Measurements from ENCODE around the gene CARD9. TPM values are rescaled to one million over a fixed set of nuclear protein-coding genes. Genes with fewer than 3 reads are reported as not detected.
A peak's percentile ranks its signal among the peaks of the same experiment; 100 is the strongest.

Gene CARD9
- total RNA-seq, 3 donors from 2014 or later (not counting 1 experiment from before 2014, with no cell fraction given): 1.6 to 4.2 (median 4.0) TPM

- peaks cover 3% of the 10 kb centered on the region for H3K27me3 ChIP-seq (ENCODE audit: control insufficient read depth, insufficient read depth, low read length)
- intact Hi-C loops (cut with micrococcal nuclease): no loop called here
- DNase-seq (no peak), ATAC-seq (no peak)
- no peak for TF ChIP-seq CTCF (IDR thresholded peaks at IDR 0.05)
- H3K4me1 ChIP-seq (ENCODE audit: control insufficient read depth, insufficient read depth, low read length): peaks cover 28% of the 10 kb centered on the region
- Mint-ChIP-seq H3K27ac (no peak overlapping the region), H3K4me1 (no peaks in the 10 kb centered on the region), H3K27me3 (ENCODE audit: low read depth in 2 of 2) (no peaks in the 10 kb centered on the region), H3K4me3 (no peak overlapping the region), H3K36me3 (no peaks in the 10 kb centered on the region), H3K9me3 (no peaks in the 10 kb centered on the region)
- H3K4me3 ChIP-seq (ENCODE audit: low read length): no peak overlapping the region
- H3K27ac ChIP-seq (ENCODE audit: low read length): no peak overlapping the region
- H3K9me3 ChIP-seq (ENCODE audit: control insufficient read depth, insufficient read depth, low read length): no peaks in the 10 kb centered on the region
- peaks cover 3% of the 10 kb centered on the region for H3K36me3 ChIP-seq (ENCODE audit: control insufficient read depth, insufficient read depth, low read length)
- 92% methylated on average over 14 of the region's 14 CpGs for WGBS (ENCODE audit: insufficient coverage)
Measured at GRCh38 chr9:136374183-136374575, 710 bp upstream of the CARD9 start.

- ATAC-seq: peak in 1 of 3 donors; percentile 59
- no peaks in the 10 kb centered on the region for H3K36me3 ChIP-seq (ENCODE audit: control insufficient read depth, insufficient read depth, low read length)
- H3K4me3 ChIP-seq (ENCODE audit: low read length): peak overlapping the region; percentile 30
- Mint-ChIP-seq H3K4me1 (no peaks in the 10 kb centered on the region), H3K36me3 (no peaks in the 10 kb centered on the region), H3K9me3 (no peaks in the 10 kb centered on the region), H3K27ac (no peak overlapping the region), H3K27me3 (ENCODE audit: low read depth in 2 of 2) (no peaks in the 10 kb centered on the region), H3K4me3 (no peak overlapping the region)
- WGBS (ENCODE audit: insufficient coverage): 11% methylated on average over 21 of the region's 21 CpGs
- peaks cover 3% of the 10 kb centered on the region for H3K27me3 ChIP-seq (ENCODE audit: control insufficient read depth, insufficient read depth, low read length)
- TF ChIP-seq CTCF (IDR thresholded peaks at IDR 0.05): no peak
- no peaks in the 10 kb centered on the region for H3K9me3 ChIP-seq (ENCODE audit: control insufficient read depth, insufficient read depth, low read length)
- intact Hi-C loops (cut with micrococcal nuclease): no loop called here
- no peak for DNase-seq
- H3K4me1 ChIP-seq (ENCODE audit: control insufficient read depth, insufficient read depth, low read length): peaks cover 28% of the 10 kb centered on the region
- H3K27ac ChIP-seq (ENCODE audit: low read length): no peak overlapping the region
Measured at GRCh38 chr9:136372561-136373299, 739 bp downstream of the CARD9 start.

- H3K4me3 ChIP-seq (ENCODE audit: low read length): no peak overlapping the region
- Mint-ChIP-seq H3K4me3 (no peak overlapping the region), H3K27me3 (ENCODE audit: low read depth in 2 of 2) (no peaks in the 10 kb centered on the region), H3K27ac (no peak overlapping the region), H3K36me3 (no peaks in the 10 kb centered on the region), H3K4me1 (no peaks in the 10 kb centered on the region), H3K9me3 (no peaks in the 10 kb centered on the region)
- WGBS (ENCODE audit: insufficient coverage): 89% methylated on average over 21 of the region's 21 CpGs
- DNase-seq (no peak), ATAC-seq (no peak)
- peaks cover 28% of the 10 kb centered on the region for H3K4me1 ChIP-seq (ENCODE audit: control insufficient read depth, insufficient read depth, low read length)
- no peak for TF ChIP-seq CTCF (IDR thresholded peaks at IDR 0.05)
- no peak overlapping the region for H3K27ac ChIP-seq (ENCODE audit: low read length)
- no peaks in the 10 kb centered on the region for H3K36me3 ChIP-seq (ENCODE audit: control insufficient read depth, insufficient read depth, low read length)
- H3K9me3 ChIP-seq (ENCODE audit: control insufficient read depth, insufficient read depth, low read length): no peaks in the 10 kb centered on the region
- H3K27me3 ChIP-seq (ENCODE audit: control insufficient read depth, insufficient read depth, low read length): peaks cover 3% of the 10 kb centered on the region
- intact Hi-C loops (cut with micrococcal nuclease): no loop called here
Measured at GRCh38 chr9:136372006-136372405, 1.5 kb downstream of the CARD9 start.

GRCh38 chr9:136371533-136371880 lies 2.0 kb downstream of the CARD9 start:
- Mint-ChIP-seq H3K9me3 (no peaks in the 10 kb centered on the region), H3K4me1 (no peaks in the 10 kb centered on the region), H3K27ac (no peak overlapping the region), H3K4me3 (no peak overlapping the region), H3K27me3 (ENCODE audit: low read depth in 2 of 2) (no peaks in the 10 kb centered on the region), H3K36me3 (no peaks in the 10 kb centered on the region)
- H3K36me3 ChIP-seq (ENCODE audit: control insufficient read depth, insufficient read depth, low read length): no peaks in the 10 kb centered on the region
- no peak overlapping the region for H3K4me3 ChIP-seq (ENCODE audit: low read length)
- peaks cover 3% of the 10 kb centered on the region for H3K27me3 ChIP-seq (ENCODE audit: control insufficient read depth, insufficient read depth, low read length)
- intact Hi-C loops (cut with micrococcal nuclease): no loop called here
- WGBS (ENCODE audit: insufficient coverage): 89% methylated on average over 13 of the region's 13 CpGs
- H3K9me3 ChIP-seq (ENCODE audit: control insufficient read depth, insufficient read depth, low read length): no peaks in the 10 kb centered on the region
- no peak overlapping the region for H3K27ac ChIP-seq (ENCODE audit: low read length)
- H3K4me1 ChIP-seq (ENCODE audit: control insufficient read depth, insufficient read depth, low read length): peaks cover 24% of the 10 kb centered on the region
- ATAC-seq: no peak
- DNase-seq: no peak
- no peak for TF ChIP-seq CTCF (IDR thresholded peaks at IDR 0.05)
